HG03442 (cell line): ENCODE measurements around the gene ANXA11.
A peak's percentile ranks its signal among the peaks of the same experiment; 100 is the strongest.
"Not testable (repeated sequence)": the region's sequence is repeated elsewhere in the genome, so short reads cannot be mapped to it uniquely, and the experiment has no call there.

Source experiments
- ATAC-seq: cut with Tn5 transposase; IDR thresholded peaks from one replicate; pipeline ENCODE4 v1.9.1; 2021; ENCODE audit warnings: mild to moderate bottlenecking, moderate library complexity; ENCODE audit not compliant: unreplicated experiment

ANXA11 gene

DNA sequence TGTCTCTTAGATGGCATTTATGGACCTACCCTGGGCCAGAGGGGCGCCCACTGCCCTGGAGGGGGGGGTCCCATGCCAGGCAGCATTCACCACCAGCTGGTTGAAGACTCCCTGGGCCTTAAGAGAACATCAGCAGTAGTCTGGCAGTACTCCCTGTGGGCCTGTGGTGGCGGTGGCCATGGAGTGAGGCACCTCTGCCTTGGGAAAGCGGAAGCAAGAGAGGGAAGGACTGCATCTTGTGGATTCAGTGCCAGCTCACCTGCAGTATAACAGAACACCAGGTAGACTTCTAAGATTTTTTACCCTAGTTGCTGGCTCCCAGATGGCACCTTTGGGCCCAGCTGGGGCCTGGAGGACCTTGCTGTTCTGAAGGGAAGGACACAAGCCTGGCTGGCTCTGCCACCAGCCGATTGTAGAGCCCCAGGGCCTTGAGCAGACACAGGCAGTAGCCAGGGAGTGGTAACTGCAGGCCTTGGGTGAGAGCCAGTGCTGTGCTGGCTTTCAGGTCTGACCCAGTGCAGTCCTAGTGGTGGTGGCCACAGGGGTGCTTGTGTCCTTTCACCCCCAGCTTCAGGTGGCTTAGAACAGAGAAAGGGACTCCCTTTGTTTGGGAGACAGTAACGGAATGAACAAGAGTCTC lies 57.1 kb downstream of the ANXA11 start:
- no peak for ATAC-seq

DNA sequence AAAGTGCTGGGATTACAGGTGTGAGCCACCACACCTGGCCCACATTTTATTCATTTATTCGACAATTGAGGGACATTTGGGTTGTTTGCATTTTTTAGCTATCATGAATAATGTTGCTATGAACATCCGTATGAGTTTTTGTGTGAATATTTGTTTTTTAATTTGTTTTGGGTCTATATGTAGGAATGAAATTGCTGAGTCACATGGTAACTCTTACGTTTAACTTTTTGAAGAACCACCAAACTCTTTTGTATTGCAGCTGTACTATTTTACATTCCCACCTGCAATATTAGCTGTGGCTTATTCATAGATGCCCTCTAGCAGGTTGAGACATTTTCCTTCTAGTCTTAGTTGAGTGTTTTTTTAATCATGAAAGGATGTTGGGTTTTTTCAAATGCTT lies 58.4 kb downstream of the ANXA11 start:
- no peak for ATAC-seq

DNA sequence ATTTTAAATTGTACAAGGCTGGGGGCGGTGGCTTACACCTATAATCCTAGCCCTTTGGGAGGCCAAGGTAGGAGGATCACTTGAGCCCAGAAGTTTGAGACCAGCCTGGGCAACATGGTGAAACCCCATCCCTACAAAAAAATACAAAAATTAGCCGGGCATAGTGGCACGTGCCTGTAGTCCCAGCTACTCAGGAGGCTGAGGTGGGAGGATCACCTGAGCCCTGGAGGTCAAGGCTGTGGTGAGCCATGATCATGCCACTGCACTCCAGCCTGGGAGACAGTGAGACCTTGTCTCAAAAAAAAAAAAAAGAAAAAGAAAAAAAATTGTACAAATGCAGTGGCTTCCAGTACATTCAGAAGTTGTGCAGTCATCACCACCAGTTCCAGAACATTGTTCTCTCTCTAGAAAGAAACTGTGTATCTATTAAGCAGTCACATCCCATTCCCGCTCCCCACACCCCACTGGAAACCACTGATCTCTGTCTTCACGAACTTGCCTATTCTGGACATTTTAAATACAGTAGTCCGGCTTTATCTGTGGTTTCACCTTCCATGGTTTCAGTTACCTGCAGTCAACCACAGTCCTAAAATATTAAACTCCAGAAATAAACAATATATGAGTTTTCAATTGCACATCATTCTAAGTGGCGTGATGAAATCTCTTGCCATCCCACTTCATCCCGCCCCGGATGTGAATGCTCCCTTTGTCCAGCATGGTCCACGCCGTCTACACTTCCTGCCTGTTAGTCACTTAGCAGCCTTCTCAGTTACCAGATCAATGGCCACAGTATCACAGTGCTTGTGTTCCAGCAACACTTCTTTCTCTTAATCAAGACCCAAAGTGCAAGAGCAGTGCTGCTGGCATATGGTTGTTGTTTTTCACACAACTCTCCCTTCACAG lies 59.7 kb downstream of the ANXA11 start:
- not testable (repeated sequence) for ATAC-seq

DNA sequence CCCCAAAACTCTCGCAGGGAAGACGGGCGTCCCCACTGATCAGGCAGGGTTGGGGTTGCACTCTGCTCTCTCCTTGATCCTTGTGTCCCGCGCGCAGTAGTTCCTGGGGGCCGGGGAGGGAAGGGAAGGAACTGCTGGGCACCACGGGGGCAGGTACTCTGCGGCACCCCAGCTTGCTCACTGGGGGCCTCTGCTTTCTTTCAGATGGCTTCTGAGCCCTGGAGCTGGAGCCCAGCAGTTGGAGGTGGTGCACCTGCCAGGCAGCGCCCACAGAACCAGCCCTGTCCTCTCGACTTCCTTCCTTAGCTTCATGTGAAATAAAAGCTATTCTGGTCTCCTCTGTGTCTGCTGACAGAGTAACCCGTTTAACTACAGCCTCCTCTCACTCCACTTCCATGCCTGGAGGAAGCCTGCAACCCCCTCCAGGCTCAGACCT lies 60.6 kb downstream of the ANXA11 start:
- ATAC-seq, result peak; percentile 22

DNA sequence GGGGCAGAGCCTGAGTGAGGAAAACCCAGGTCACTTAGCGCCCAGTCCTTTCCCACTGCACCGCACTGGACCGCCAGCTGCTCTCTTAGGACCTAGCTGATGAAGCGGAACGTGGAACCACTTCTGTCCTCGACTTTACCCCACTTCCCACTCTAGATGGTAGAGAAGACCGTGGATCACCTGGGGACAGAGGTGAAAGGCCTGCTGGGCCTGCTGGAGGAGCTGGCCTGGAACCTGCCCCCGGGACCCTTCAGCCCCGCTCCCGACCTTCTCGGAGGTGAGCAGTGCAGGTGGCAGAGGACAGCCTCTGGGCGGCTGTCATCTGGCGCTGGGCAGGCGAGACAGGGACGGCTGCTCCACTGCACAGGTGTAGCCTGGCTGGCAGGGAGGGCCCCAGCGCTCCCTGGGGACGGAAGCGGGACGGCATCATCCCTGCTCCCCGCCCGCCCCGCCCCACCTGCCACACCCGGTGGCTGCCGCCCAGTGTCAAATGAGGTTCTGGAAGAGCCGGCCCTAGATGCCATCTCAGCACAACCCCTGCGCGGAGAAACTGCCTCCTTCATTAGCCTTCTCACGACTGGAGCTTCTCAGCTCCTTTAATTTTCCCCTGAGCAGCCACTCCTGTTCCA lies 61.2 kb downstream of the ANXA11 start:
- peak; percentile 48 for ATAC-seq

DNA sequence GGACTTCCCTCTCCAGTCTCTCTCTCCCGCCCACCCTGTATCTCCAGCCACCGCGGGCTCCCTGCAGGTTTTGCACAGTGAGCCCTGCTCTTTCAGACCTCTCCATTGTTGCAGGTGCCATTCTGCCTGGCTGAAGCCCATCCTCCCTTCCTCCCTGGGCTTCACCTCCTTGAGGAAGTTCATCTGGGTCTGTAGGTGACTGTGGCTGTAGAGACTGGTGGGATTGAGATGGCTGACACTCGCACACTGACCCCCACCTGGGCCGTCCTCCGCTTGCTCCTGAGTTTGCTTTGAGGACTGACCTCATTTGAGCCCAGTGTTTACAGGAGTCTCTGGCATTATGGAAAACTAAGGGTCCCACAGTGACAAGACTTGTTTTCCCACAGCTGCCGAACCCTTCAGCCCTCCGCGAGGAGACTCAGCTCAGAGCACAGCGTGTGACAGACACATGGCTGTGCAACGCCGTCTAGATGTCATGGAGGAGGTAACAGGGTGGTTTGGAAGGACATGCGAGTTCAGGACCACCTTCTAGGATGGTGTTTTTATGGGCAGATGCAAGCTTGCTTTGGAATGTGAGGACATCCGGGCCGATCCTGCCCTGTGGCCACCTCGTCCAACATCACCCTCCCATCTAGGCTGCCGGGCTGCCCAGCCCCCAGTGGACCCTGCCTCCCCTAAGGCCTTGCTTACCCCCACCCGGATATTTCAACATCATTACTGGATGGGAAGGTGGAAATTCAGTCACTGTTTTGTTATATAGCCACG lies 63.5 kb downstream of the ANXA11 start:
- no peak for ATAC-seq

DNA sequence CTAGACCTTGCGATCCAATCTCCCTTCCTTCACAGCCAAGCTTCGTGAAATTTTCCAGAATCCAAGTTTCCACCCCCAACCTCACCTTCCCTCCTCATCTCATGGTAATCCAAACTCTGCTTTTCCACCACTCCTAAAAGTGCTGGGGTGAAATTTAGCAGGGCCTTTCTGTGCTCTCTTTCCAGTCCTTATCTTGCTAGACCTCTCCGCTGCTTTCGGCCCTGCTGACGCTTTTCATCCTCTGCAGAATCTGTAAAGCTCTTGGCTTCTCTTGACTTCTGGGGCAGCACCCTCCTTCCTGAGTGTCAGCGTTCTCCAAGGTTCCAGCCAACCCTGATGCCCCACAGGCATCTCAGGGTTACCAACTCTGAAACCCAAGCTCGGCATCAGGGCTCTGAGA lies 65.1 kb downstream of the ANXA11 start:
- no peak for ATAC-seq

DNA sequence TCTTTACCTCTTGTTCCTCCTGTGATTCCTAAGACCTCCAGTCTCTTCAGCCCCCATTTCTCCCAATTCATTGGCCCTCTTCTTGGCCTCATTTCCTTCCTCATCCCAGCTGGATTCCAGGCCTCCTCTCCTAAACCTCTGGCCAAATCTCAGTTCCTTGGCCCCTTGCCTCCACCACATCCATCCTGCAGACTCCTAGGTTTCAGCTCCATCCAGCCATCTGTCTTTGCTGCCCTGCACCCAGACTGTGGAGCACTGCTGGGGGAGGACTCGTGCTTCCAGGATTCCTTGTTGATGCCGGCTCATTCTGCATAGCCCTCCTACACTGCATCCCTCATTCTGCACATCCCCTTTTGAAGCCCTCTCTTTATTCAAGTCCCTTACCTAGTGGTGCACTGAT lies 66.1 kb downstream of the ANXA11 start:
- ATAC-seq, result no peak

DNA sequence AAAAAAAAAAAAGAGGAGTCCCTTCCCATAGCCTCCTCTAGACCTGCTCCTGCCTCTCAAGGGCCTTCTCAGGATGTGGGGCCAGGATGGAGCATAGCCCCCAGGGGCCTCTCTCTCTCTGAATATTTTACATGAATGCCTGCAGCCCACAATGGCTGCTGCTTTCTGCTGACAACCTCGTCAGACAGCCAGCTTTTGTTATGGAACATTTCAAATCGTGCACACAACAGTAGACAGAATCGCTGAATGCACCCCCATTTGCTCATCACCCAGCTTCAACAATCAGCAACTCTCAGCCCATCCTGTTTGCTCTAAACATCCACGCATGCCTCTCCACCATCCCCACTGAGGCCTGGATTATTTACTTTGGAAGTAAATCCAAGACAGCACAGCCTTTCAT lies 67.4 kb downstream of the ANXA11 start:
- no peak for ATAC-seq

DNA sequence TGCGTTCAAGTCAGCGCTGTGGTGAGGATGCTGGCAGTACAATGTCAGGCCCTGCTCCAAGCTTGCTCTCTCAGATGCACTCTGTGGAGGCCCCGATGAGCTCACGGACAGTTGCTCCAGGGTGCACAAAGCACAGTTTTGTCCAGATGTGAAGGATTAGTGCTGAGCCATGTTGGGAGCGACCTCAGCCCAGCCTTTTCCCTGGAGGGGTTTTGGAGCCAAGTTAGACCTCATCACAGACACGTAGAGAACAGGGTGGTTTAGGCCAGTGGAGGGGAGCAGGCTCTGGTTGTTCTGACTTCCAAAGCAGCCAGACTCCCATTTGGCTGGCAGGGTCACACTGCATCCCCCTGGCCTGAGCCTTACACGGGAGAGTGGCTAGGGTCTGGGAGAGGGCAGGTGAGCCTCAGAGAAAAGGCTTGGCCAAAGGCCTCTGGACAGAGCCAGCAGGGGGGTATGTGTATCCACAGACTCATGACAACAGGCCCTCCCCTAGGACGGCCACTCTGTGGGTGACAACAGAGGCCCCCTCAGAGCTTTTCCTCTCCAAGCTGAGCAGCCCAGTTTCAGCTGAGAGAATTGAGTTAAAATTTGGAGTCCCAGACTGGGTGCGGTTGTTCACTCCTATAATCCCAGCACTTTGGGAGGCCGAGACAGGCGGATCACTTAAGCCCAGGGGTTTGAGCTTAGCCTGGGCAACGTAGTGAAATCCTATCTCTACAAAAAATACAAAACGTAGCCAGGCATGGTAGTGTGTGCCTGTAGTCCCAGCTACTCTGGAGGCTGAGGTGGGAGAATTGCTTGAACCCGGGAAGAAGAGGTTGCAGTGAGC lies 68.1 kb downstream of the ANXA11 start:
- no peak for ATAC-seq

DNA sequence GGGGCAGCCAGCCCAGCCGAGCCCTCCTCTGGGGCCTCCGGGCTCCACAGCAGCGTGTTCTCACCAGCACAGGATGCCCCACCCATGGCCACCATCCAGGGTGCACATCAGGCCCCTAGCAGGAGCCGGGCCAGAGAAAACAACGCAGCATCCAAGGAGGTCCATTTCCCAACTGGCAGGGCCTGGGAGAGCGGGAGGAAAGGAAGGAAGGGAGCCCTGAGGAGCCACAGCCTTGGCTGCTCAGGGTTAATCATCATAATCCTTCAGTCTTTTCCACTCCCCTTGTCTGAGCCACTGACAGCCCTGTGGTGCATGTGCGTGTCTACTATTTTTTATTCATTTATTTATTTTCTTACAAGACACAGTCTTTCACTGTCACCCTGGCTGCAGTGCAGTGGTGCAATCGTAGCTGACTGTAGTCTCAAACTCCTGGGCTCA lies 69.2 kb downstream of the ANXA11 start:
- no peak for ATAC-seq

DNA sequence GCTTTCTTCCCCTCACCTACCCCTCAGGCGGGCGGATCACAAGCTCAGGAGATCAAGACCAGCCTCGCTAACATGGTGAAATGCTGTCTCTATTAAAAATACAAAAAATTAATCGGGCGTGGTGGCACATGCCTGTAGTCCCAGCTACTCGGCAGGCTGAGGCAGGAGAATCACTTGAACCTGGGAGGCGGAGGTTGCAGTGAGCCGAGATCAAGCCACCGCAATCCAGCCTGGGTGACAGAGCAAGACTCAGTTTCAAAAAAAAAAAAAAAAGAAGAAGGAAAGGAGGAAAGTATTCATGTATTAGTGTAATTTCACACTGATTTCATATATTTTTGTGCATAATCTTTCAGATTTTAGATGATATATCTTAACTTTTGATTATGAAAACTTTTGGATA lies 71.7 kb downstream of the ANXA11 start:
- not testable (repeated sequence) for ATAC-seq

DNA sequence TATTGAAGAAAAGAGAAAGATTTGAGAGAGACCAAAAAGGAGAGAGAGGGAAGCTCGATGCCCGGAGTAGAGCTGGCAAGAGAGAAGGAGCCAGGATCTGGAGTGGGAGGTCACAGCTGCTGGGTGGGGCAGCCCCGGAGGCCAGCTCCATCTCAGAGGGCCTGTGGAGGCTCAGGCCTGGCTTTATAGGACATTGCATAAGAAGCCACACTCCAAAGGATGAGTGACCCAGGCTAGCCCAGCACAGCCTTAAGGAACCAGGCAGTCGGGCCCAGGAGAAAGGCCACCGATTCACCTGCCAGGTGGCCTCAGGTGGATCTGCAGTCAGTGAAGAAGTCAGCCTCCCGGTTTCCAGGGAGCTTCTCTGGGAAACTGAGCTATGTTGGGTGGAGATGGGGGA lies 72.1 kb downstream of the ANXA11 start:
- ATAC-seq, result no peak

DNA sequence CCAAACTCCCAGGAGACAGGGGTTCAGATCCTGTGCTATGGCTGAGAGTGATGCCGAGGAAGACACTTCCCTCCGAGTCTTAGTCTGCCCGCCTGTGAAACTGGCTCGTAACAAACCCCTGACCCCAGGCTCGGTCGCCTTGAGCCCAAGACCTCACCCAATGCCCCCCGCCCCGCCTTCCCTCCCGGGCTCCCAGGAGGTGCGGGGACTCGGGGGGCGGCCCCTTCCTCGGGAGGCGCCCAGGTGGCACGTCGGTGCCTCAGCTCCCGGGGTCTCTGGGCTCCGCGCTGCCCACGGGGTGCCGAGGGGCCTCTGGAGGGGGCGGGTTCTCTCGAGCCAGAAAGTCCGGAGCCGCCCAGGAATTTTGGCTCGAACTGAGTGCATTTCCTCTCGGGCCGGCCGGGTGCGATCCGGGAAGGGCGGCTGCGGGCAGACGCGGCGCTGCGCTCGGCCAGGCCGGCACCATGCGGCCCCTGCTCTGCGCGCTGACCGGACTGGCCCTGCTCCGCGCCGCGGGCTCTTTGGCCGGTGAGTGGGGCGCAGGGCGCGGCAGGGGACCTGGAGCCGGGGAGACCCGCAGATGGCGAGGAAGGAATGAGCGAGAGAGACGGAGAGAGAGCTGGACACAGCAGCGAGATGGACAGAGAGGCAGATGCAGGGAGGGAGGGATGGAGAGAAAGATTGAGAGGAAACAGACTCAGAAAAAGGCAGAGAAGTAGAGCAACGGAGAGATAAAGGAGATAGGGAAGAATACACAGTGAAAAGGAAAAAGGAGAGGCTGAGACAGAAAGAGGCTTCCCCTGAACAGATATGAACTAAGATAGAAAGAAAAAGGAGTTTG lies 72.8 kb downstream of the ANXA11 start, which contains the start of gene PLAC9:
Gene PLAC9 (plus strand): TSS at position 432 of the 841 bp plus-strand sequence. CDS start 33 bp downstream, at position 465.
- ATAC-seq, result no peak

DNA sequence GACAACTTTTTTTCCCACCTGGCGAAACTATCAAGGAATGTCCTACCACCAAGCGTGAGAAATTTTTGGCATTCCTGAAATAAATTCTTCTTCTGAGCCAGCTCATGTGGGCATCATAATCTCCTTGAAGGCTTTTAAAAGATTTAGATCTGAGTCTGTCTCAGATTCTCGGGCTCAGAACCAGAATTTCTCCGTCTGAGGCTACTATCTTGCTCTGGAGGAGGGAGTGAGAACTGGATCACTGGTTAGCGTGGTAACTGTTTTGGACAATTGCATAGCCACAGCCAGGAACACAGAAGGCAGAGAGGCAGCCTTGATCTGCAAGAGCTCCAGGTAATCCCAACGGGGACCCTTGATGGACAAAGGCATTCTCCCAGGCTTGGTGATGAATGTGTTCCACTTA lies 73.8 kb downstream of the ANXA11 start:
- no peak for ATAC-seq

DNA sequence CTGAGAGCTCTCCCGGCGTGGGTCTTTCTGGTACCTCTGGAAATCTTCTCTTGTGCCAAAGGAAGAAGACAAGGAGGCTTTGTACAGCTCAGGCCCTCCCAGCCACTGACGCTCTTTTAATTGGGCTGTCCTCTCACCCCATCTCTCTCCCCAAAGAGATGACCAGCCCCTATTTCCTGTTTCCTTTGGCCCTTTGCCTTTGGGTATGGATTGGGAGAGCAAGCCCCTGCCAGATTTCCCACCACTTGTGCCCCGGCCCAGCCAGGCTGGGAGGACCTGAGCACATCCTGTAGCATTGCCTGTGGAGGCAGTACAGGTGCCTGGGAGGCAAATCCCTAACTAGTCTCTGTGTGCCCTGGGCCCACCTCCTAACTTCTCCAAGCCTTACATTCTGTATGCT lies 78.5 kb downstream of the ANXA11 start:
- ATAC-seq, result no peak

DNA sequence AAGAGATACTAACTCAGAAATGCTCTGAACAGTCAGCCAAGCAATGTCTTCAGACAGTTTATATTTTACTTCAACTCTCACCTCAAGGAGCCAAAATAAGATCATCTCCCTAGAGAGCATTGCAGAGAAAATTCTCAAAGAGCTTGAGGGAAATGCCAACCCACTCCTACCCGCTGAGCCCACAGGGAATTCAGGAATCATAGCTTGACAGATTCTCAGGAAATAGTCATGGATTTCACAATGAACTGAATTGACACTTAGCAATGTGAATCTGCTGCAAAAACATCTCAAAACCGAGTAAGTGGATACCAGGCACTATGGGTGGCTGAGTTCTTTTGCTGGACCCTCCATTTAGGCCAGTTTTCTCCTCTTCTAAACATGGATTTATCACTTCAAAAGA lies 82.6 kb downstream of the ANXA11 start:
- no peak for ATAC-seq

DNA sequence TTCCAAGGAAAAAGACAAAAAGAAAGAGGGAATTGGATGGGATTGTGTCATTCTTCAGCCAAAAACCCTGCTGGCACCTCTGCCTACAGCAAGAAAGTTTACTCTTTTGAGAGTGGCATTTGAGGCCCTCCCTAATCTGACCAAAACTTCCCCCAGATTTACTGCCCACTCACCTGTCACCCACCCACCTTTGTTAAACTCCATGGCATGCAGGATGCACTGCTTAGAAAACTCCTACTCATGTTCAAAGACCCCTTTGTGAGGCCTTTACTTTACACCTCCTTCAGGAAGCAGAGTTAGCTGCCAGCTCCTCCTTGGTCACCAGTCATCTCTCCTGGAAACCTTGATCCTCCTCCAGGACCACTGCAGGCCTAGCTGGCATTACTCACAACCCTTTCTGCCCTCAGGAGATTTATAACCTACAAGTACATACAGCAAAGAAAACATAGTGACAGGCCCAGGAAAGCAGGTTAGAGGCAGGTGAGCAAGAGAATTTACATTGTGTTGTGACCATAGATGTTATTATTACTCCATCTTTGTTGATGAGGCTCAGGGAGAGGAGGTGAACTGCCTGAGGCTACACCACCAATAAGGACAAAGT lies 83.1 kb downstream of the ANXA11 start:
- no peak for ATAC-seq

DNA sequence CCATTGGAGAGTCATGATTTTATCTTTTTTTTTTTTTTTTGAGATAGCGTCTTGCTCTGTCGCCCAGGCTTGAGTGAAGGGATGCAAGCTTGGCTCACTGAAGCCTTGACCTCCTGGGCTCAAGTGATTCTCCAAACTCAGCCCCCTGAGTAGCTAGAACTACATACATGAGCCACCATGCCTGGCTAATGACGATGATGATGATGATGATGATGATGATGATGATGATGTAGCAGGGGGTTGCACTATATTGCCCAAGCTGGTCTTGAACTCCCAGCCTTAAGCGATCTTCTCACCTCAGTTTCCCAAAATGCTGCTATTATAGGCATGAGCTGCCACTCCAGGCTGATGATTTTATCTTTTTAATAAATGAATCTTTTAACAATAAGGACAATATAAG lies 86.7 kb downstream of the ANXA11 start:
- ATAC-seq, result no peak
